ENCODE data around the gene NKAIN2.
"Not testable (repeated sequence)": the region's sequence is repeated elsewhere in the genome, so short reads cannot be mapped to it uniquely, and the experiment has no call there.

The NKAIN2 gene

DNA sequence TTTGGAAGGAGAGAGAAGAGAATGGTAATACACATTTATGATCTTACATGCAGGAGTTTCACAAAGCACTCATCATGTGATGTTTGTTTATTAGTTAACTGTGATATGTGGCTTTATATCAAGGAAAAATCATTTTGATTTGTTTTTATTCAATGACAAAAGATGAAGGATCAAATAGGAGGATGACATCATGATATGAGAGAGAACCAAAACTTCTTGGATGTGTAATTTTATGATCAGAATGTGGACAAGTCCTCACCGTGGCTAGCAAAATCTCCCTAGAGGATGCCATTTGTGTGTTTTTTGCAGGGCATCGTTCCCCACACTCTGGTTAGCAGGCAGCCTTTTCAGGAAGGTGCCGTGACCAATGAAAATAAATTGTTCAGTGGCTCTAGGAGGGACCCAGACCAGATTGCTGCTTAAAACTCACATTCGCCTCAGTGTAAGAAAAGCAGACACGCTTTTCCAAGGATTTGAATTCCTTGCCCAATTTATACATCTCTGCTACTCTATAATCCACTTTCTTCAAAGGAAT, 552.7 kb downstream of the NKAIN2 start:
- no peak for FAIRE-seq
- no peak for DNase-seq (ENCODE audit: insufficient read length, low spot score)
- TF ChIP-seq POLR2A (IDR thresholded peaks at IDR 0.05; ENCODE audit: low read depth, low read length), result no peak

DNA sequence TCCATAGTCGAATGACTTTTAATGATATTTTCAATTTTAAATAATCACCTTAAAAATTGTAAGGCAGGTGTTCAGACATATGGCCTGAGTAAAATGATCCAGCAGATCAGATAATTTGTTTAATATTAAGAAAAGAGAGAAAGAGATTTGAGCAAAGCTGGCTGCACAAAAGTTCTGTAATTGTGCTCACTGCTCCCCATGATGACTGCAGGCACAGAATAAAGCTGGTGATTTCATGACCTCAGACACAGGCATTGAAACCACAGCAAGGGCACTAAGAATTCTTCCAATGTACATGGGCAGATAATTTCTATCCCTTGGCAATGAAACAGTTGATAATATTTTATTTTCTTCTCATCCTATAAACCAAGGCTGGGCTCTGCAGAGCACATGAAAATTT, 553.1 kb downstream of the NKAIN2 start:
- no peak for DNase-seq (ENCODE audit: insufficient read length, low spot score)
- no peak for FAIRE-seq
- TF ChIP-seq POLR2A (IDR thresholded peaks at IDR 0.05; ENCODE audit: low read depth, low read length), result no peak

DNA sequence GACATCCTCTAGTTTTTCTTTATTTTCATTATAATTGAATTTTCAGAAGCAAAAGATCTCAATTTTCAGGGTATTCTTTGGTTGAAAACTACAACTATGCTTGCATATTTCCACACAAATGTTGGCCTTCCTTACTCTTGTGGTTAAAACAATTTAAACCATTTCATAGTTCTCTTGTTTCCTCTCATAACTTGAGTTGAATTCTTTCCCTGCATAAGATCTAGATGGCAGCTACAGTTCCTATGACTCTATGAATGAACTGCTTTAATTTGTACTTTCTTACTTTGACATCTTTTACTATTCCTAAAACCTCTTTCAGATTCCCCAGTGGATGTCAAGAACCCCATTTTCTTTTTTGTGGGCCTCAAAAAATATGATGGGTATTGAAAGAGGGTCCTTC, 564.5 kb downstream of the NKAIN2 start:
- no peak for DNase-seq (ENCODE audit: insufficient read length, low spot score)
- FAIRE-seq, result no peak
- no peak for TF ChIP-seq POLR2A (IDR thresholded peaks at IDR 0.05; ENCODE audit: low read depth, low read length)

DNA sequence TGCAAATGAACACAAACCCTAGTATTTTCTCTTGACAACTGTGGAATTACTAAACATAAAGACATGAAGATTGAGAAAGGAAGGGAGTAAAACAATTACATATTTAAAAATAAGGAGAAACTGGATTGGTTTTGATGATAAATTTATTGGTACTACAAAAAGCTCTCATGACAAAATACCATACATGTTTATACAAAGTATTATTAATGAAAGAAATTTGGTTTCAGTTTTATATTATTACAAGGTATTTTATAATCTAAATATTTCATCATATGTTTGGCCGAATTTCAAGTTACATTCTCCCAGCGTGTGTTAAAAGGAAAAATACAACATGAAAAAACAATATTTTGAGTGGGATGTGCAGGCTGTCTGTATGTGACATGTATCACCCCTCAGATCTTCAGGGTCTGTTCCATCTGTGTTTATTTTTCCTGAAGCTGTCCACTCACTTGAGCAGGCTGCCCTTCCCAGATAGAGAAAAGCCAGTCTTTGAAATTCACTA, 568.4 kb downstream of the NKAIN2 start:
- DNase-seq (ENCODE audit: insufficient read length, low spot score), result no peak
- no peak for FAIRE-seq
- TF ChIP-seq POLR2A (IDR thresholded peaks at IDR 0.05; ENCODE audit: low read depth, low read length), result no peak

DNA sequence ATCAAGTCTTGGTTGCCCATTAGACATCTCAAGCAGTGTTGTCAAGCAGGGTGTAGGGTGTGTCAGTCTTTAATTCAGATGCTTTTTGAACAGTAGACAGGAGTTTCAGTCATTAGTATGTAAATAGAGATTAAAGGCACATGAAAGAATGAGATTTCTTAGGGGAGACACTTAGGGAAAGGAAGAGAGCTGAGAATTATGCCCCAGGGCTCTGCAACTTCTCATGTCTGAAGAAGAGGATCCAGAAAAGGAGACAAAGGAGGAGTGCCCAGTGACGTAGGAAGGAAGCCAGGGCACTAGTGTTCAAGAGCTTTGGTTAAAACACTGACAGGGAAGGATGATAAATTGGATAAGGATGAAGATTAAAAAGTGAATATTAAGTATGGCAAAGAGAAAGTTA, 569.7 kb downstream of the NKAIN2 start:
- FAIRE-seq, result no peak
- no peak for TF ChIP-seq POLR2A (IDR thresholded peaks at IDR 0.05; ENCODE audit: low read depth, low read length)
- no peak for DNase-seq (ENCODE audit: insufficient read length, low spot score)

DNA sequence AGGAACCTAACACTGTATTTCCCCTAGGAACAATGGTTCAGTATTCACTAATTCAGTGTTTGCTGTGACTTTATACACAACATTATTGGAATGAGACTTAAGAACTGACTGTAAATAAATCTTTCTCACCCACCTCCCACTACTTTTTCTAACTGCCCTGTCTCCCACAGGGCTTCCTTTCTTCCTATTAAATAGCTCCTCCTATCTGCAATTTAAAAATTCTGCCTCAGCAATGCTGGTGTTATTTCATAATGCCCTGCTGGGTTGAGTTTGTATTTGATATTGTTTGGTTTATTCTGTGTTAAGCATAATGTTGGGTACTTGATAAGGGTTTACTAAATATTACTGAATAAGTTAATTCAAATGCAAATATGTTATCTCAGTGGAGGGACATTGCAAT, 585.5 kb downstream of the NKAIN2 start:
- DNase-seq (ENCODE audit: insufficient read length, low spot score), result no peak
- no peak for FAIRE-seq
- no peak for TF ChIP-seq POLR2A (IDR thresholded peaks at IDR 0.05; ENCODE audit: low read depth, low read length)

DNA sequence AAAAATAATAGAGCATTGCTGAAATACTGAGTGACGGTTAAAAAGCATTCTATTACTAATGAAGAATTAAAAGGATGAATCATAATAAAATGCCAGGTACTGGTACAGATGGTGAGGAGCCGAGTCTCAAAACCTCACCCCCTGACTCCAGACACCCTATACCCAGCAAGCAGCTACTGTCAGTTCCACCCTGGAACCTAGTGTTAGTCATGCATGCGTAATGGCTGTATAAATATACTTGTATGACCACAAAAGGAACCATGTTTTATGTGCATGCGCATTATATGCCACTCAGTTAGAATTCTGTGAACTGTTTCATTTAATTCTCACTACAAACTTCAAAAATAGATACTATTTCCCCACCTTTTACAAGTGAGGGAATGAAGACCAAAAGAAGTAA, 589.9 kb downstream of the NKAIN2 start:
- DNase-seq (ENCODE audit: insufficient read length, low spot score) (no peak), FAIRE-seq (no peak)
- no peak for TF ChIP-seq POLR2A (IDR thresholded peaks at IDR 0.05; ENCODE audit: low read depth, low read length)

DNA sequence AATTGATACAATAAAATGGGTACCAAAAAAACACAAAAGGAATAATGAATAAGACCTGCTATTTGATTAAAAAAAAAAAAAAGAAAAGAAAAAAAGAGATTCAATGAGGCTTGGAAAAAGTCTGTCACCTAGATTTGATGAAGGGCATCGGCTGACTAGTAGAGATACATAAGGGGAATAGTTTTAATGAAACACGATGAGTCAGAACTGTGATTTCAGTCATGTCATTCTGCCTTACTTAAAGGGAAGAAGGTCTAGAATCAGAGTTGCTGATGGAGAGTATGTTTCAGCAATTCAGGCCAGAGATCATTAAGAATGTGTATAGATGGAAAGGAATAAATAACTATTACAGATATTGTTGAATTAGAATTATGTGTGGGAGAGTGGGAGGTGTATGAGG, 592.7 kb downstream of the NKAIN2 start:
- FAIRE-seq (no peak), DNase-seq (ENCODE audit: insufficient read length, low spot score) (no peak)
- no peak for TF ChIP-seq POLR2A (IDR thresholded peaks at IDR 0.05; ENCODE audit: low read depth, low read length)

DNA sequence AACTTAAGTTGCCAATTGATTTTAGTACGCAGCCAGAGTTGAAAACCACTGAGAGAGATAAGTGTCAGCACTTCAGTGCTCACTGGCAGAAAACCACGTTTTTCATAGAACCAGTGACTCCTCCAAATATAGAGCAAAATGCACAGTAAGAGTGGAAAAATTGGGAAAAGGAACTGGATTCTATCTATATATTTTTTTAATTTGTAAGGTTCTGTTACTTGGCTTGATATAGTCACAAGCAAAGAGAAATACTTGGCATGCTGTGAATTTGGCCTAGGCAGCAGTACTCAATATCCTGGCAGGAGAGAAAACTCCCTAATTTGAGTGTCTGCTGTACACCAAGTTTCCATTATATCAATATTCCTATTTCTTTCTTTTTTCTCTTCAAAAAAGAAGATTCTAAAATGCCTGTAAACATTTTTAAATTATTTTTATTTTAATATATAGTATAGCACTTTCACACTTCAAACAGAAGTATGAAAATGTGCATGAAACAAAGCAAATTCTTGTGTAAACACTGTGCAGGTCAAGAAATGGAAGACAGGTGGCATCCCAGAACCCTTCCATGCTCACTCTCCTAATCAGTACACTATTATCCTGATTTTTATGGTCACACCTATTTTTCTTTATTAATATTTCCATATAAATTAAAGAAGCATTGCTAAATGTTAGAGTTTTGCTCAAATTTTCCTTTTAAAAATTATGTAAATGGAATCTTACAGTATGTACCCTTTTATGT, 596.8 kb downstream of the NKAIN2 start:
- DNase-seq (ENCODE audit: insufficient read length, low spot score) (no peak), FAIRE-seq (no peak)
- no peak for TF ChIP-seq POLR2A (IDR thresholded peaks at IDR 0.05; ENCODE audit: low read depth, low read length)

DNA sequence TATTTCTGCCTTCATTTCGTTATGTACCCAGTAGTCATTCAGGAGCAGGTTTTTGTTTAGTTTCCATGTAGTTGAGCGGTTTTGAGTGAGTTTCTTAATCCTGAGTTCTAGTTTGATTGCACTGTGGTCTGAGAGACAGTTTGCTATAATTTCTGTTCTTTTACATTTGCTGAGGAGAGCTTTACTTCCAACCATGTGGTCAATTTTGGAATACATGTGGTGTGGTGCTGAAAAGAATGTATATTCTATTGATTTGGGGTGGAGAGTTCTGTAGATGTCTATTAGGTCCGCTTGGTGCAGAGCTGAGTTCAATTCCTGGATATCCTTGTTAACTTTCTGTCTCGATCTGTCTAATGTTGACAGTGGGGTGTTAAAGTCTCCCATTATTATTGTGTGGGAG, 606.8 kb downstream of the NKAIN2 start:
- FAIRE-seq; DNase-seq (ENCODE audit: insufficient read length, low spot score): not testable (repeated sequence)

DNA sequence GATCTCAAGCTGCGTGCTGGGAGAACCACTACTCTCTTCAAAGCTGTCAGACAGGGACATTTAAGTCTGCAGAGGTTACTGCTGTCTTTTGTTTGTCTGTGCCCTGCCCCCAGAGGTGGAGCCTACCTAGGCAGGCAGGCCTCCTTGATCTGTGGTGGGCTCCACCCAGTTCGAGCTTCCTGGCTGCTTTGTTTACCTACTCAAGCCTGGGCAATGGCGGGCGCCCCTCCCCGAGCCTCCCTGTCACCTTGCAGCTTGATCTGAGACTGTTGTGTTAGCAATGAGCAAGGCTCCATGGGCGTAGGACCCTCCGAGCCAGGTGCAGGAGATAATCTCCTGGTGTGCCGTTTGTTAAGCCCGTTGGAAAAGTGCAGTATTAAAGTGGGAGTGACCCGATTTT, 609.0 kb downstream of the NKAIN2 start:
- not testable (repeated sequence) for DNase-seq (ENCODE audit: insufficient read length, low spot score); FAIRE-seq

DNA sequence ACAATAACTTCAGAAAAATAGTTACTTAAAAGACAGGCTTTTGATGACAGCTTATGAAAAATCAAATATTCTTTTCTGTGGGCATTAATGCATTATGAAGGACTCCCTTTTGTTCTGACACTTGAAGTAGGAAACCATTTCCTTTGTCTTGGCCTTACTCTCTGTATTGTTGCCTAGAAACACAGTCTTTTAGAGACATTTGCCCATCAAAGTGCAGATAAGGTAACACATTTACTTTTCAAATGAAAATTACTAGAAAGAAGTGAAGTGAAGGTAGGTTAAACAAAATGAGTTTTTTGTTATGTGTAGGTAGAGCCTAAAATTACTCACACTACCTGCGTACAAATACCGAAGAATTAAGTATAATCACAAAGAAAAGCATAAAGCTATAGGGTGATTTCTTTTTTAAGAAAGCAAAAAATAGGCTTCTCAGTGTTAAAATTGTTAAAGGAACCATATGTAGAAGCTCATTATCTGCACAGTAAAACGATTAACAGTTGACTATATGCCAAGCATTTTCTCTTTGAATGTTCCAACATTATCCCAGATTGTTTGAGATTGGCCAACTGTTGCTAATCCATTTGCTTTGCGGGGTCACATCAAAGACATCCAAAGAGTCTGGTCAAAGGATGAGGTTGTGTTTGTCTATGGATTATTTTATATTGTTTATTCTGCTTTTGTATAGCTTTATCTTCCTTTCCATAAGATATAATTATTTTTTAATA, 616.6 kb downstream of the NKAIN2 start:
- no peak for TF ChIP-seq POLR2A (IDR thresholded peaks at IDR 0.05; ENCODE audit: low read depth, low read length)
- DNase-seq (ENCODE audit: insufficient read length, low spot score) (no peak), FAIRE-seq (no peak)

DNA sequence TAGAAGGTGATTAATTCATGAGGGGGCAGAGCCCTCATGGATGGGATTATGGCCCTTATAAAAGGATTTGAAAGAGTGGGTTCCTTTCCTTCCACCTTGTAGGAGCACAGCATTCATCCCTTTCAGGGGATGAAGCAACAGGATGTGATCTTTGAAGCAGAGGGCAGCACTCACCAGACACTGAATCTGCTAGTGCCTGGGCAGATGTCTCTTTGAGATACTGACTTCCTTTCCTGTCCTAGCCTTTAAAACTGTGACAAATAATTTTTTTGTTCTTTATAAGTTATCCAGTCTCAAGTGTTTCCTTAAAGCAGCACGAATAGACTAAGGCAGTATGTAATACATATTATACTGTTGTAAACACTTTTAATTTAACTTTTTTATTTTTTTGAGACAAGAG, 620.0 kb downstream of the NKAIN2 start:
- TF ChIP-seq POLR2A (IDR thresholded peaks at IDR 0.05; ENCODE audit: low read depth, low read length), result no peak
- FAIRE-seq, result no peak
- no peak for DNase-seq (ENCODE audit: insufficient read length, low spot score)

DNA sequence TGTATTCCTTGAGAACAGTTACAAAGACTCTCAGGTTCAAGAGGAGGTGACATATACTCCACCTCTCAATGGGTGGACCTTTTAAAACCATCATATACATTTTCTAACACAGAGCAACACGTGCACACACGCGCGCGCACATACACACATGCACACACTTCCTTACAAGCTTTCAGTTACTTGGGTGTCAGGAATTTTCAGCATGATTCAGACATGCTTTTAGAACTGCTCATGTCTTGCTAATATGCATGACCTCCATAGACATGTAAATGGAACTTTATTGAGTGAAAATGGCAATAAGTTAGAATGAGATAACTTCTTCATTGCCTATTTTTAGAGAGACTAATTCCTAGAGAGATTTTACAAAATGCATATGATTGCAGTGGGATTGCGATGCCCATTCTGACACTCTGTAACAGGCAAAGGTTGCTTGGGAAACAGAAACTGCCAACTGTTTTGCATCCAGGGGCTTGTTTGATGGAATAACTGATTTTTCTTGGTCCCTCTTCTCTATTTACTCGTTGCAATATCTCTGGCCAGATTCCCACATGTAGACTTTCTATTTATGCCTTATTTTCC, 627.2 kb downstream of the NKAIN2 start:
- no peak for TF ChIP-seq POLR2A (IDR thresholded peaks at IDR 0.05; ENCODE audit: low read depth, low read length)
- FAIRE-seq (no peak), DNase-seq (ENCODE audit: insufficient read length, low spot score) (no peak)
